IMR-90 (cell line): Measurements from ENCODE around the gene AAK1. TPM values are rescaled to one million over a fixed set of nuclear protein-coding genes. Genes with fewer than 3 reads are reported as not detected.
A peak's percentile ranks its signal among the peaks of the same experiment; 100 is the strongest.

Experiments
- ATAC-seq: fragments of 200-7000 bp; cut with Tn5 transposase; 2 replicates; pipeline ENCODE4 v1.9.1; 2020; ENCODE audit warnings: low read depth, mild to moderate bottlenecking, moderate library complexity
- BruUV-seq: library from RNA; stranded (reverse); fragments of 400-500 nt; replicated peaks from 2 replicates; lab custom pipeline; 2021; lab: Mats Ljungman, UMichigan
- CTCF ChIA-PET: fragments of 300-600 bp; formaldehyde crosslinking; extraction: SDS; loops from one replicate; lab custom pipeline; 2021; ENCODE audit warnings: antibody characterized with exemption; lab: Yijun Ruan, JAX
- POLR2A ChIA-PET: fragments of 300-600 bp; sonication (Branson Sonifier 250); formaldehyde crosslinking; loops from one replicate; lab custom pipeline; 2022; ENCODE audit warnings: antibody characterized with exemption; ENCODE audit not compliant: unreplicated experiment; lab: Charles Lee
- DNase-seq: peaks from one replicate; pipeline ENCODE4 v3.0.0; 2013
- H2AFZ ChIP-seq: replicated peaks from 2 replicates; pipeline ENCODE3; 2013; ENCODE audit warnings: low read length, mild to moderate bottlenecking; ENCODE audit not compliant: poor library complexity
- H2AK5ac ChIP-seq: 2 replicates; pipeline ENCODE4 v1.6.1; 2013; ENCODE audit warnings: low read depth, low read length, inconsistent platforms
- H2AK9ac ChIP-seq: replicated peaks from 2 replicates; pipeline ENCODE3; 2013; ENCODE audit warnings: mild to moderate bottlenecking, low read depth, low read length, moderate library complexity; ENCODE audit not compliant: poor library complexity
- H2BK120ac ChIP-seq: 2 replicates; pipeline ENCODE4 v1.6.1; 2013; ENCODE audit warnings: low read depth, low read length, inconsistent platforms
- H2BK15ac ChIP-seq: 3 replicates; pipeline ENCODE4 v1.6.1; 2013; ENCODE audit warnings: low read depth, low read length, inconsistent platforms
- H2BK20ac ChIP-seq: 2 replicates; pipeline ENCODE4 v1.6.1; 2013; ENCODE audit warnings: low read depth, mild to moderate bottlenecking, inconsistent platforms, low read length, moderate library complexity
- H2BK5ac ChIP-seq: 2 replicates; pipeline ENCODE4 v1.6.1; 2013; ENCODE audit warnings: mild to moderate bottlenecking, low read depth, low read length, inconsistent platforms; ENCODE audit not compliant: poor library complexity, severe bottlenecking
- H3K14ac ChIP-seq: replicated peaks from 2 replicates; pipeline ENCODE4 v1.6.1; 2013; ENCODE audit warnings: low read depth, low read length, inconsistent platforms
- H3K18ac ChIP-seq: 2 replicates; pipeline ENCODE4 v1.6.1; 2013; ENCODE audit warnings: low read depth, low read length, control low read depth
- H3K23ac ChIP-seq: 2 replicates; pipeline ENCODE4 v1.6.1; 2013; ENCODE audit warnings: low read depth, low read length, inconsistent platforms
- H3K27ac ChIP-seq: 2 replicates; pipeline ENCODE4 v1.5.1; 2013; ENCODE audit warnings: mild to moderate bottlenecking, control low read depth, low read length; ENCODE audit not compliant: insufficient read depth
- H3K27me3 ChIP-seq: 2 replicates; pipeline ENCODE4 v1.6.1; 2013; ENCODE audit warnings: low read length; ENCODE audit not compliant: control insufficient read depth, insufficient read depth
- H3K36me3 ChIP-seq: 2 replicates; pipeline ENCODE4 v1.6.1; 2013; ENCODE audit warnings: low read length, mixed read lengths; ENCODE audit not compliant: control insufficient read depth, insufficient read depth
- H3K4ac ChIP-seq: 2 replicates; pipeline ENCODE4 v1.6.1; 2013; ENCODE audit warnings: low read depth, low read length, inconsistent platforms
- H3K4me1 ChIP-seq: 2 replicates; pipeline ENCODE4 v1.6.1; 2013; ENCODE audit warnings: low read length, mixed read lengths; ENCODE audit not compliant: control insufficient read depth, insufficient read depth
- H3K4me2 ChIP-seq: 2 replicates; pipeline ENCODE4 v1.6.1; 2013; ENCODE audit warnings: low read depth, mild to moderate bottlenecking, control low read depth, low read length, moderate library complexity
- H3K4me3 ChIP-seq: 2 replicates; pipeline ENCODE4 v1.5.1; 2013; ENCODE audit warnings: low read depth, mild to moderate bottlenecking, control low read depth, low read length, moderate library complexity; ENCODE audit not compliant: insufficient read depth
- H3K56ac ChIP-seq: 2 replicates; pipeline ENCODE4 v1.6.1; 2013; ENCODE audit warnings: low read length, inconsistent platforms; ENCODE audit not compliant: insufficient read depth; ENCODE audit errors: extremely low read depth
- H3K79me1 ChIP-seq, 2 experiments: 2 replicates each; pipeline ENCODE4 v1.6.1; 2013; ENCODE audit warnings: low read length in 2 of 2, inconsistent platforms in 1 of 2, low read depth in 1 of 2
- H3K9ac ChIP-seq: 2 replicates; pipeline ENCODE4 v1.6.1; 2013; ENCODE audit warnings: low read depth, low read length, control low read depth
- H3K9me1 ChIP-seq: 2 replicates; pipeline ENCODE4 v1.6.1; 2013; ENCODE audit warnings: low read length, inconsistent platforms; ENCODE audit not compliant: insufficient read depth
- H3K9me3 ChIP-seq: 2 replicates; pipeline ENCODE4 v1.6.1; 2013; ENCODE audit warnings: low read length; ENCODE audit not compliant: control insufficient read depth, insufficient read depth
- H4K20me1 ChIP-seq: 2 replicates; pipeline ENCODE4 v1.6.1; 2013; ENCODE audit warnings: low read length, inconsistent platforms; ENCODE audit not compliant: insufficient read depth
- H4K5ac ChIP-seq: 2 replicates; pipeline ENCODE4 v1.6.1; 2013; ENCODE audit warnings: mild to moderate bottlenecking, low read depth, low read length, control low read depth
- H4K8ac ChIP-seq, 2 experiments: 2 replicates each; pipeline ENCODE4 v1.6.1; 2013; ENCODE audit warnings: low read depth in 2 of 2, low read length in 2 of 2, control low read depth in 1 of 2, inconsistent platforms in 1 of 2
- H4K91ac ChIP-seq: 2 replicates; pipeline ENCODE4 v1.6.1; 2013; ENCODE audit warnings: low read depth, low read length, inconsistent platforms; ENCODE audit not compliant: insufficient read depth
- BHLHE40 ChIP-seq: fragments of 150-350 bp; IDR thresholded peaks from 2 replicates; pipeline ENCODE4 v1.6.1; 2016; ENCODE audit warnings: mild to moderate bottlenecking, low read depth, low read length
- CEBPB ChIP-seq: IDR thresholded peaks from 2 replicates; pipeline ENCODE4 v1.6.1; 2012; ENCODE audit warnings: low read depth, low read length, improper control_type of control experiment
- CTCF ChIP-seq: conservative IDR thresholded peaks from 2 replicates; pipeline ENCODE4 v1.5.1; 2012; ENCODE audit warnings: mild to moderate bottlenecking, low read depth, low read length, improper control_type of control experiment
- ELK1 ChIP-seq: fragments of 150-350 bp; IDR thresholded peaks from 2 replicates; pipeline ENCODE4 v1.6.1; 2016; ENCODE audit warnings: low read depth, mild to moderate bottlenecking, low read length, moderate library complexity, borderline replicate concordance
- FOS ChIP-seq: fragments of 150-350 bp; IDR thresholded peaks from 2 replicates; pipeline ENCODE4 v1.6.1; 2016; ENCODE audit warnings: low read depth, low read length
- MAFK ChIP-seq: IDR thresholded peaks from 2 replicates; pipeline ENCODE4 v1.6.1; 2012; ENCODE audit warnings: low read depth, low read length, improper control_type of control experiment
- MAZ ChIP-seq: IDR thresholded peaks from 2 replicates; pipeline ENCODE4 v1.6.1; 2012; ENCODE audit warnings: low read depth, mild to moderate bottlenecking, low read length, improper control_type of control experiment, moderate library complexity, borderline replicate concordance
- MXI1 ChIP-seq: IDR thresholded peaks from 2 replicates; pipeline ENCODE4 v1.6.1; 2012; ENCODE audit warnings: low read depth, mild to moderate bottlenecking, low read length, moderate library complexity, borderline replicate concordance
- NFE2L2 ChIP-seq: fragments of 150-350 bp; IDR thresholded peaks from 2 replicates; pipeline ENCODE4 v1.6.1; 2016; ENCODE audit warnings: low read depth, mild to moderate bottlenecking, low read length
- WGBS, 2 experiments: methylation state at CpG; one replicate each; pipeline versions ENCODE4 v1.1.5 to v1.1.7; 2013; ENCODE audit warnings: missing lambda C conversion rate in 2 of 2; ENCODE audit not compliant: insufficient read length in 1 of 2; ENCODE audit errors: extremely low coverage in 2 of 2; 5-methylcytosine and 5-hydroxymethylcytosine counted together
- dilution Hi-C: fragments of 300-500 bp; cut with HindIII; formaldehyde crosslinking; loops from one replicate; pipeline ENCODE4 v1.14.3; 2018; ENCODE audit warnings: low sequenced_read_pairs; ENCODE audit not compliant: unreplicated experiment
- in situ Hi-C: fragments of 300-500 bp; cut with MboI; formaldehyde crosslinking; loops from 3 replicates; pipeline ENCODE4 v1.14.3; 2019; ENCODE audit warnings: low sequenced_read_pairs, inconsistent platforms, mixed read lengths
- intact Hi-C: fragments of 100-400 bp; cut with micrococcal nuclease; formaldehyde crosslinking; loops from 2 replicates; pipeline ENCODE4 v1.10.0; 2022
- polyA plus RNA-seq, 3 experiments: library from polyadenylated mRNA; depleted of rRNA; stranded (reverse); fragments of >200 nt; gene quantifications; 2 replicates each; pipeline ENCODE4 v1.2.3, GENCODE V29; 2012; ENCODE audit warnings: low replicate concordance in 1 of 3
- total RNA-seq: library from RNA; depleted of rRNA; stranded (reverse); fragments of >200 nt; gene quantifications from 2 replicates; pipeline ENCODE4 v1.2.3, GENCODE V29; 2012

The AAK1 gene
- total and polyA plus RNA-seq, 2 of the 4 experiments (the other 2 are of a cell fraction), result 21.9 to 26.5 TPM

- H2BK15ac ChIP-seq, result no peak overlapping the region
- dilution Hi-C loops, result no loop called here
- no peak overlapping the region for H3K4ac ChIP-seq
- no peak for ATAC-seq
- in situ Hi-C loops, result no loop called here
- no peaks in the 10 kb centered on the region for H3K9me3 ChIP-seq
- H3K4me2 ChIP-seq, result no peak overlapping the region
- no peak overlapping the region for H3K4me3 ChIP-seq
- no peak overlapping the region for H3K18ac ChIP-seq
- H3K36me3 ChIP-seq, result peaks cover 27% of the 10 kb centered on the region
- H4K8ac ChIP-seq, result no peak overlapping the region
- H2BK120ac ChIP-seq, result no peak overlapping the region
- ChIA-PET CTCF (no interaction called here), POLR2A (no interaction called here)
- DNase-seq, result peak; percentile 5
- no peak overlapping the region for H3K27ac ChIP-seq
- H2AK5ac ChIP-seq, result no peak overlapping the region
- H3K4me1 ChIP-seq, result no peaks in the 10 kb centered on the region
- intact Hi-C loops, result no loop called here
- no peaks in the 10 kb centered on the region for H3K9me1 ChIP-seq
- H2AK9ac ChIP-seq, result no peak overlapping the region
- no peak overlapping the region for H4K5ac ChIP-seq
- no peak overlapping the region for H2BK5ac ChIP-seq
- H2AFZ ChIP-seq, result no peak overlapping the region
- no peak overlapping the region for H3K14ac ChIP-seq
- whole genome bisulfite sequencing, 2 experiments, result no CpG with 5 or more reads among the region's 2 CpGs
- H2BK20ac ChIP-seq, result no peak overlapping the region
- TF ChIP-seq MAFK, result no peak
- no peak for TF ChIP-seq MXI1
- TF ChIP-seq BHLHE40, result no peak
- no peak for TF ChIP-seq ELK1
- TF ChIP-seq FOS, result no peak
- TF ChIP-seq CTCF, result no peak
- TF ChIP-seq MAZ, result no peak
- TF ChIP-seq CEBPB, result no peak
- no peak for TF ChIP-seq NFE2L2
- peaks cover 7 to 13% of the 10 kb centered on the region in 2 experiments; a peak in 2 of 4 replicates for H3K79me1 ChIP-seq
- no TSS peak for BruUV-seq
- H4K20me1 ChIP-seq, result no peaks in the 10 kb centered on the region
- no peak overlapping the region for H3K56ac ChIP-seq
- H3K9ac ChIP-seq, result no peak overlapping the region
- H3K23ac ChIP-seq, result no peak overlapping the region
- no peaks in the 10 kb centered on the region for H3K27me3 ChIP-seq
- H4K91ac ChIP-seq, result no peak overlapping the region
Observed at GRCh38 chr2:69428981-69429380, 214.6 kb downstream of the AAK1 start.
